ENCODE data around the gene VAMP1.
"Not testable (repeated sequence)": the region's sequence is repeated elsewhere in the genome, so short reads cannot be mapped to it uniquely, and the experiment has no call there.

Gene VAMP1

GRCh38 chr12:6450869-6451347 lies 19.6 kb downstream of the VAMP1 start:
- no peak for DNase-seq

- no peak for DNase-seq
Measured at GRCh38 chr12:6450091-6450868, 20.2 kb downstream of the VAMP1 start.

GRCh38 chr12:6444704-6445688 lies 25.5 kb downstream of the VAMP1 start, which contains the start of gene CD27:
CD27 (plus strand) TSS chr12:6444955; CDS start chr12:6445096, 141 bp downstream.
- no peak for DNase-seq

- DNase-seq = no peak
Measured at GRCh38 chr12:6444031-6444430, 26.4 kb downstream of the VAMP1 start.

GRCh38 chr12:6443361-6443983 lies 27.0 kb downstream of the VAMP1 start:
- no peak for DNase-seq

- DNase-seq = peak; percentile 27 to 55 (median 47)
Measured at GRCh38 chr12:6442836-6443235, 27.6 kb downstream of the VAMP1 start.

- DNase-seq = no peak
Measured at GRCh38 chr12:6440391-6440790, 30.1 kb downstream of the VAMP1 start.

- DNase-seq = no peak
Measured at GRCh38 chr12:6438345-6438744, 32.1 kb downstream of the VAMP1 start.

- no peak for DNase-seq
Measured at GRCh38 chr12:6437586-6437985, 32.9 kb downstream of the VAMP1 start.

GRCh38 chr12:6435961-6436715 lies 34.3 kb downstream of the VAMP1 start:
- DNase-seq = peak in 1 of 3 donors; percentile 14

- DNase-seq = no peak
Measured at GRCh38 chr12:6434205-6435140, 36.0 kb downstream of the VAMP1 start.

GRCh38 chr12:6432991-6433390 lies 37.5 kb downstream of the VAMP1 start:
- no peak for DNase-seq

GRCh38 chr12:6430124-6430989 lies 40.1 kb downstream of the VAMP1 start:
- peak; percentile 81 to 89 (median 81) for DNase-seq

- DNase-seq = no peak
Measured at GRCh38 chr12:6428326-6428725, 42.2 kb downstream of the VAMP1 start.

GRCh38 chr12:6427796-6428195 lies 42.7 kb downstream of the VAMP1 start:
- DNase-seq = not testable (repeated sequence)

- peak; percentile 76 to 90 (median 89) for DNase-seq
Measured at GRCh38 chr12:6426882-6427671, 43.4 kb downstream of the VAMP1 start.

- peak; percentile 64 to 87 (median 81) for DNase-seq
Measured at GRCh38 chr12:6425590-6426531, 44.6 kb downstream of the VAMP1 start.

- DNase-seq = no peak
Measured at GRCh38 chr12:6424866-6425265, 45.6 kb downstream of the VAMP1 start.

All from suppressor macrophage treated with lipopolysaccharide for 1 hour (primary cell).